ACHN (cell line): ENCODE results near the gene AMN.
"Not testable (repeated sequence)": the region's sequence is repeated elsewhere in the genome, so short reads cannot be mapped to it uniquely, and the experiment has no call there.

Experiments used
- DNase-seq: peaks from one replicate; pipeline ENCODE4 v3.0.0-alpha.2; 2015
- in situ Hi-C: cut with HindIII; loops from 2 replicates; pipeline ENCODE4 v1.10.0; 2017; ENCODE audit warnings: low sequenced_read_pairs, low pct_ligation_motif_present, low pct_unique_long_range_greater_than_20kb

Gene AMN

DNA sequence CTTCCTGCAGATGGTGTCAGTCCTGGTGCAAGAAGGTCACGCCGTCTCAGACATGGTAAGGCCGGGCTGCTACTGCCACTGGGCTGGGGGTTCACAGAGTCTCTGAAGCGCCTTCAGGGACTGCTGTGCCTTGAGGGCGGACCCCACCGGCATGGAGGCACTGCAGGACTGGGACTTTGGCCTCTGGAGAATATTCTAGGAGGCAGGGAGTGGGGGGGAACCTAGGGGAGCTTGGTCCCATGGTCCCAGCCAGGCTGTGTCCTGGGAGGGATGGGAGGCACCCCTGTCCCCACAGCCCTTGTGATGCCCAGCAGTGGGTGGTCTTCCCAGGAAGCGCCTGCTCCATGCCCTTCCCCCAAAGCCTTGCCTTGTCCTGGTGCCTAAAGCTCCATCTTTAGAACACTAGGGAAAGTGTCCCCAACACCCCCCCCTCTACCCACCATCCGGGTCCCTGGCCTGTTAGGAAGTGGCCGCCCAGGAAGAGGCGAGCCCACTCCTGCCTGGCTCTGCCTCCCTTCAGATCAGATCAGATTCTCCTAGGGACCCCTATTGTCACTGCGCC lies 1.5 kb downstream of the AMN start:
- no peak for DNase-seq
- in situ Hi-C loops, result no loop called here

DNA sequence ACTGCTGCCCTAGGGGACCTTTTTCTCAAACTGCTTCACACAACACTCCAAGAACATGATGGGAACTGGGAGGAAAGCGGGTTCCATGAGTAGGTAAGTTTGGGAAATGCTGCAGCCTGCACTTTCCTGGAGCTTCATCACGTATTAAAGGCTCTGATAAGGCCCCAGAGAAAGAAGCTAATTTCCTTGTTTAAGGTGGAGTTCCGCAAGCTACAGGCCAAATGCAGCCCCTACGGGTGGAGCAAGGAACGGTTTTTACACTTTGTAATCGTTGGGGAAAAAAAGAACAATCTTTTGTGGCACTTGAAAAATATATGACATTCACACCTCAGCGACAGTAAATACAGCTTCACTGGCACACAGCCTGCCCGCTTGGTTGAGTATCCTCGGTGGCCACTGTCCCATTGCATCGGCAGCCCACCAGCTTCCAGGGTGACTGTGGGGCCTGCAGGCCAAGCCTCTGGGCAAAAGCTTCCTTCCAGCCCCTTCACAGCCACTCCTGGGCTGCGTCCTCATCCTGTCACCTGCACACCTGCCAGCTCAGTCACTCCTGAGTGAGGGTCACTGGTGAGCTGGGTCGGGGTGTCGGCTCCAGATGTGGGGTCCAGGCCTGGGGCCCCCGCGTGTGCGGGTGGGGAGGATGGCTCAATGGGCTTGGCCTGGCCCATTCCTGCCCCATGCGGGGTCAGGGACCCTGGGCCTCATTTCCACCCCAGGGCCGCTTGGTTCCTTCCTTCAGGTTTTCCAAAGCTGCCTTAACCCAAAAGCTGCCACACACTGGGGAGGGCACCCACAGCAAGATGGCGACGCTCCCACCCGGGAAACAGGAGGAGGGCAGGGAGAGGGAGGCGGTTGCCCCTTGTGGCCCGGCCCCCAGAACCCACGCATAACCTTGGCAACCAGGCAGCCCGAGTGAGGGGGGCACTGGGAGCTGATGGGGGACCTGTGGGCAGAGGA lies 2.4 kb downstream of the AMN start:
- in situ Hi-C loops, result no loop called here
- DNase-seq, result no peak

DNA sequence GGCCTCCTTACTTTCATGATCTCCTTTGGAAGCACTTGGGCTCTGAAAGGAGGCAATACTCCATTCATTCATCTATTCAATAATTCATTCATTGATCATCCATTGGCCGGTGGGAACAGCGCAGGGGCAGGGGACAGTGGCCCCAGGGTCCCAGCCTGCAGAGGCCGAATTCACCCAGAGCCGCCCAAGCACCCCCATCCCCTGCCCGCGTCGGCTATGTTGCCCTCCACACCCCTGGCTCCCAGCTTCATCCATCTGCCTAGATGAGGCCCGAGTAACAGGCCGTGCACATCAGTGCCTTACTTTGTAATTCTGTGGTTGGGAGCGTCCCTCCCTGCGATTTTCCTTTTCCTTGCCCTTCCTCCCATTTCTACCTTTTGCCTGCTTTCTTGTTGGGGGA lies 3.2 kb downstream of the AMN start:
- no peak for DNase-seq
- in situ Hi-C loops, result no loop called here

DNA sequence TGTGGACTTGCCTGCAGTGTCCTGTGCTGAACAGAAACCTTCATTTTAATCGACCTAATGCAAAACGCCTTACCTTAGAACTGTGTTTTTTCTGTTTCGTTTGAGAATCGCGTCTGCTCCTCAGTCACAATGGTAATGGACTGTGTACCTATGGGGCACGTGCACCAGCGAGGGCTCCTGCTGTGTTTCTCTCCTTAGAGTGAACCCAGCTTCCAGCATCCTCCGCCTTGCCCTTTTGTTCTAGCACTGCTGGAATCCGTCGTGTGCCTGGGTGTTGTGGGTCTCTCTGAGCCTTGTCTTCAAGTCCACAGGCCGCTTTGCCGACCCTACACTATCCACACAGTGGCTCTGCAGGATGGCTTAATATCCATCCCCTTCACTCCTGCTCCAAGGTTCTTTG lies 3.6 kb downstream of the AMN start:
- no peak for DNase-seq
- in situ Hi-C loops, result no loop called here

DNA sequence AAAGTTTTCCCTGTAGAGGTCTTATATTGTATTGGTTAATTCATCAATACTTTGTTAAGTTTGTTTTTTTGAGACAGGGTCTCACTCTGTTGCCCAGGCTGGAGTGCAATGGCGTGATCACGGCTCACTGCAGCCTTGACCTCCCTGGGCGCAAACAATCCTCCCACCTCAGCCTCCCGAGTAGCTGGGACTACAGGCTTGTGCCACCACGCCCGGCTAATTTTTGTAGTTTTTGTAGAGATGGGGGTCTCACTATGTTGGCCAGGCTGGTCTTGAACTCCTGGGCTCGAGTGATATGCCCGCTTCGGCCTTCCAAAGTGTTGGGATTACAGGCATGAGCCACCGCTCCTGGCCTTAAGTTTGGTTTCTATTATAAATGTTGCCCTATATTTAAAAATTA lies 4.4 kb downstream of the AMN start:
- in situ Hi-C loops, DNase-seq: not testable (repeated sequence)

DNA sequence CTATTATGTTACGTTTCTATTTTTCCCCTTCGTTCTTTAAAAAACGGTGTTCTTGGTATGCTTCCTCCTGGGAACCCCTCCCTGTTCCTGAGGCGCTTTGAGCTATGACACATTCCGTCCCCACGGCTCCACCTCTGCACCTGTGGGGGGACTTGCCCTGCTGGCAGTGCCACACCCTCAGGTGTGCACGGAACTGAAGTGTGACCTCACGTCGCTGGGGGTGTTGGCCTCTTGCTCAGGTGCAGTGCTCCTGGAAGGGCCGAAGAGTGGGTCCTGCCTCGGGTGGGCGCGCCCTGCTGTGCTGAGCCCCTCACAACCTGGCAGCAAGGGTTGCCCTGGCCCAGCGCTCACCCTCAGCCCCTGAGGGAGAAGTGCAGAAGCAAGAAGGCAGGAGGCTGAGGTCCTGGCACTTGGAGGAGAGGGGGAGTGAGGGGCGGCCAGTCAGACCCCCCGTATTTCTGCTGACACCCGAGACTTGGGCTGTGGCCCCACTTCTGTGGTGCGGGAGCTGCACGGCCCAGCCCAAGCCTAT lies 4.9 kb downstream of the AMN start:
- DNase-seq, result no peak
- in situ Hi-C loops, result no loop called here

DNA sequence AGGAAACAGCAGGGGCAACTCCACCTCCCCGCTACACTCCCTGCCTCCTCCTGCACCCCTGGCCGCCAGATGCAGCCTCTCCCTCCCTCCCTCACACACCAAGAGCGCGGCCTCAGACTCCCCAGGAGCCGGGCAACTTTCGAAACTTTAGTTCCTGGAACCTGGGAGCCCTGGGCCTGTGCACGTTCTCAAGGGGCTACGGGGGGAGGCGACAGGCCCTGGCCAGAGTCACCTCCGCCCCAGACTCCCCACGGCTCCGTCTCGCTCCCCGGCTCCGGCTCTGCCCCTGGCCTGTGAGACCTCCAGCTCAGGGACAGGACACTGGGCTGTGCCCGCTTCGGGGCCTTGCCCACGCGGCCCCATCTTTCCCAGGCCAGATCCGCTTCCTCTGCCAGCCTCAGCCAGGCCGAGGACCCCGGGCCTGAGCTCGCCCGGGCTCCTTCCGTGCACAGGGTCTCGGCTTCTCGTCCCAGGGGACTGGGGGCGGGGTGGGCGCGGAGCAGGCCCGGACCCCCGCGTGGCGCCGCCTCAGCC lies 5.5 kb downstream of the AMN start:
- DNase-seq, result no peak
- in situ Hi-C loops, result no loop called here

DNA sequence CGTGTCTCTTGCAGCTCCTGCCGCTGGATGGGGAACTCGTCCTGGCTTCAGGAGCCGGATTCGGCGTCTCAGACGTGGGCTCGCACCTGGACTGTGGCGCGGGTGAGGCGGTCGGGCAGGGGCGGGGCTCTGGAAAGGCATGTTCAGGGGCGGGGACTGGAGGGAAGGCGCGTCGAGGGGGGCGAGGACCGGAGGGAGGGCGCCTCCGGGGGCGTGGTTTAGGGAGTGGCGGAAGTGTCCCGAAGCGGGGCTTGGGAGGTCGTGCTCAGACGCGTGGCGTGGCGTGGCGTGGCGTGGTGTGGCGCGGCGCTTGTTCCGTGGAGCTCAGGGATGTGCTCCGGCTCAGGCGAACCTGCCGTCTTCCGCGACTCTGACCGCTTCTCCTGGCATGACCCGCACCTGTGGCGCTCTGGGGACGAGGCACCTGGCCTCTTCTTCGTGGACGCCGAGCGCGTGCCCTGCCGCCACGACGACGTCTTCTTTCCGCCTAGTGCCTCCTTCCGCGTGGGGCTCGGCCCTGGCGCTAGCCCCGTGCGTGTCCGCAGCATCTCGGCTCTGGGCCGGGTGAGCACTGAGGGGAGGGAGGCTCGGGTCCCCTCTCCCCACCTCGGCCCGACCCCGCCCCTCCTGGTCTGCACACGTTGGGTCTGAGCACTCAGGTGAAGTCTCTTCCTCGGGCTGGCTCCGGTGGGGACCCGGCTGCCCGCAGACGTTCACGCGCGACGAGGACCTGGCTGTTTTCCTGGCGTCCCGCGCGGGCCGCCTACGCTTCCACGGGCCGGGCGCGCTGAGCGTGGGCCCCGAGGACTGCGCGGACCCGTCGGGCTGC lies 6.2 kb downstream of the AMN start:
- DNase-seq, result no peak
- in situ Hi-C loops, result no loop called here

DNA sequence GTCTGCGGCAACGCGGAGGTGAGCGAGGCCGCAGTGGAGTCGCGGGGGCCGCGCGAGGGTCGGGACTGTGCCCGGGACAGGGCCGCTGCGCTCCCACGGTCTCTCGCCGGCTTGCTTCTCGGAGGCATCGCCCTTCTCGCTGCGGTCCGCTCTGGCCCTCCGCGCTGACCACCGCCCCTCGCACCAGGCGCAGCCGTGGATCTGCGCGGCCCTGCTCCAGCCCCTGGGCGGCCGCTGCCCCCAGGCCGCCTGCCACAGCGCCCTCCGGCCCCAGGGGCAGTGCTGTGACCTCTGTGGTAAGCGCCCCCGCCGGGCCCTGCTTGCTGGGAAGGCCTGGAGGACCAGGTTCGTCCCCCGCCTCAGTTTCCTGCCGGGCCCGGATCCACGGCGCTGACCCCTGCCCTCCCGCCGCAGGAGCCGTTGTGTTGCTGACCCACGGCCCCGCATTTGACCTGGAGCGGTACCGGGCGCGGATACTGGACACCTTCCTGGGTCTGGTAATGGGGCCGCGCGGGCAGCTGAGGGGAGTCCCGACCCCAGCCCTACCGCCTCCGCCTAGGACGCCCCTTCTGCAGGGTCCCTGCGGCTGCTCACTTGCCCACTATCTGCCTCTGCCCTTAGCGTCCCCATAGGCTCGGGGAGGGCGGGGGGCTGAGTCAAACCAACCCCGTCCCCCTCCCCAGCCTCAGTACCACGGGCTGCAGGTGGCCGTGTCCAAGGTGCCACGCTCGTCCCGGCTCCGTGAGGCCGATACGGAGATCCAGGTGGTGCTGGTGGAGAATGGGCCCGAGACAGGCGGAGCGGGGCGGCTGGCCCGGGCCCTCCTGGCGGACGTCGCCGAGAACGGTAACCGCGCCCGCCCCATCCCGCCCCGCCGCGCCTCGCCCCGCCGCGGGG lies 7.0 kb downstream of the AMN start:
- no peak for DNase-seq
- in situ Hi-C loops, result no loop called here

DNA sequence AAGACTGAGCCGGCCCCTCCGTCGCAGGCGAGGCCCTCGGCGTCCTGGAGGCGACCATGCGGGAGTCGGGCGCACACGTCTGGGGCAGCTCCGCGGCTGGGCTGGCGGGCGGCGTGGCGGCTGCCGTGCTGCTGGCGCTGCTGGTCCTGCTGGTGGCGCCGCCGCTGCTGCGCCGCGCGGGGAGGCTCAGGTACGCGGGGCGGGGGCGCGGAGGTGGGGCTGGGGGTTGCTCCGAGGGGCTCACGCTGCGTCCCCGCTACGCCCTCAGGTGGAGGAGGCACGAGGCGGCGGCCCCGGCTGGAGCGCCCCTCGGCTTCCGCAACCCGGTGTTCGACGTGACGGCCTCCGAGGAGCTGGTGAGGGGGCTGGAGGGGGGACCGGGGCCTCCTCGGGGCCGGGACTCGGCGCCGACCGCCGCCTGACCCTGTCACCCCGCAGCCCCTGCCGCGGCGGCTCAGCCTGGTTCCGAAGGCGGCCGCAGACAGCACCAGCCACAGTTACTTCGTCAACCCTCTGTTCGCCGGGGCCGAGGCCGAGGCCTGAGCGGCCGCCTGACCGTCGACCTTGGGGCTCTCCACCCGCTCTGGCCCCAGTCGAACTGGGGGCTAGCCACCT lies 7.8 kb downstream of the AMN start:
- DNase-seq, result no peak
- in situ Hi-C loops, result no loop called here

DNA sequence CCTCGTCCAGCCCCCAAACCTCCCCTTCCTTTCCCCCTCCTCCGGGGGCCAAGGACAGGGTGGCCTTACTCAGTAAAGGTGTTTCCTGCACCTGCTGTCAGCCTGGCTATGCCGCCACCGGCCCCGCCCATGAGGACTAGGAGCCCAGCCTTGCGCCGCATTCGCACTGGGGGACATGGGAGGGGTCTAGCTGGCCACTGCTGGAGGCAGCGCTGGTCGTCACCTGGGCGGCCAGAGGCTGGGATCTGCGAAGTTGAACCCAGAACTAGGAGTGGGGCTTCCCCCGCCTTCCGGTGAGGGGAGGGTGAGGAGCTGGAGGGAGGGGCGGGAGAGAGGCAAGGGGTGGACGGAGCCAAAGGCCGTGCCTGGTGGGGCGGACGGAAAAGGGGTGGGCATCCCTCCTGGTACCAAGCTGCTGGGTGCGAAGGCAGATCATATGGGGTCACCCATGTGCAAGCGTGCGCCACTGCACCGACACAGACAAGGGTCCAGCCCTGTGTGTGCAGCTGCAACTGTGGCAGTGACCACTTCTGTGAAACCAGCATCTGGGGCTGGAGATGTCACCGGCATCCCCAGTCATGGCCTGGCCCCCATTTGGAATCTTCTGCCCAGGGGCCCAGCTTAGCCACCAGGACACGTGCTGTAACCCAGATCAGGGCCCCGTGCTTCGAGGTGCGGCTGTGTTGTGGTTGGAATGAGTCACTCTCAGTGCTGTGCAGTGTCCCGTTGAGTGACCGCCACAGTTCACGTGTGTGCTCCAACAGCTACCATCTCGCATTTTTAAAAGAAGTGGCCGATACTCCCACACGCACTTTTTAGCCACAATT lies 8.5 kb downstream of the AMN start:
- peak; percentile 59 for DNase-seq
- in situ Hi-C loops, result no loop called here

DNA sequence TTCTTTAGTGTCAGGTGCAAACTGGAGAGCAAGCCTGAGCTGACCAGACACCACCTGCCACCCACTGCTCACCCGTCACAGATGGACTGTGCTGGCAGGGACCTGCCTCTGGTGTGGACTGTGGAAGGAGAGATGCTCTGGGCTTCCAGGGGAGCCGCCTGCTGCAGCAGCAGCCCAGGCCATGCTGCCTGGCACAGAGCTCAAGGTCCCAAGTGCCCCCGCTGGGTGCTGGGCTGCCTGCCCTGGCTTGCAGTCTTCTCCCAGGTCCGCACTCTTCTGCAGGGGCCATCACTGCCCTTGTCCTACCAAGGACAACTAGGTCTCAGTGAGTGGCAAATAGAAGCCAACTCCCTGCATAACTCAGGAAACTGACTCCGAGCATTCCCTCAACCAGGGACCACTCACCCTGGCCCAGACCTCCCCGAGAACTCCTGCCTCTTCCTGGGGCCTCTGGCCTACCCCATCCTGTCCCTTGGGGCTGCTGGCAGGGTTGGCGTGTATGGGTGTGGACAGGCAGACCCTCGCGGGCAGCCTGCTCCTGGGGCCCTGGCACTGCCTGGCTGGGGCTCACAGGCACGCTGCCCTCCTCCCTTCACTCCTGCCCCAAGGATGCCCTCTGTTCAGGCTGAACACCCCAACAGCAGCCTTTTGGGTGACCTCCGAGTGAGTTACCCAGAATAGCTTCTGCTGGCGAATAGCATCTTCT lies 9.3 kb downstream of the AMN start:
- in situ Hi-C loops, result no loop called here
- no peak for DNase-seq

DNA sequence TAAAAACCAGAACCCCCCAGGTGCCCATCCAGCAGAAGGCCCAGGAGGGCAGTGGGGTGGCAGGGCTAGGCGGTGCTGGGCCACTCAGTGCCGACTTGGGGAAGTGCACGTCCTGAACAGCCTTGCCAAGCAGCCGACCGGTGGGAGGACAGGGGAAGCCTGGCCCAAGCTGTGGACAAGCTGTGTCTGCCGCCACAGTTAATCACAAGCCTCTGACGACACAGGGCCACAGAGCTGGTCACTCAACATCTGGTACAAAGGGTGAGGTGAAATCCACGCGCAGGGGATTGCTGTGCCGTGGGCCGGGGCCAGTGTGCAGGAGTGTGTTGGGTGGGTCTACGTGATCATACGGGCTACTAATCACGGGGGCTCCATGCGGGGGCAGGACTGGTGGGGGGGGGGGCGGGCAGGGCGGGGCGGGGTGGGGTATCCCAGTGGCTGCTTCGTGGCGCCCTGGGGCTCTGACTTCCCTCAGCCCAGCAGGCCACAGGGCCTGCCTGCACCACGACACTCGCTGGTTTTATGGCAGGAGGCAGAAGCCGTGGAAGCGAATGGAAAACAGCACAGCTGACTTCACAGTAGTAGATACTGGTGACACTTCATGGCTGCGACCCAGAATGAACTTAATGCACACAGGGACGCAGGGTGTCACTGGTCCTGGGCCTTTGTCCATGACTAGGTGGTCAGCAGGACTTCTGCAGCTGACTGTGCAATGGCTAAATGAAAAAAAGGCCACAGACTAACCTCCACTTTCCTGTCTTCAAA lies 10.2 kb downstream of the AMN start:
- in situ Hi-C loops, result no loop called here
- no peak for DNase-seq

DNA sequence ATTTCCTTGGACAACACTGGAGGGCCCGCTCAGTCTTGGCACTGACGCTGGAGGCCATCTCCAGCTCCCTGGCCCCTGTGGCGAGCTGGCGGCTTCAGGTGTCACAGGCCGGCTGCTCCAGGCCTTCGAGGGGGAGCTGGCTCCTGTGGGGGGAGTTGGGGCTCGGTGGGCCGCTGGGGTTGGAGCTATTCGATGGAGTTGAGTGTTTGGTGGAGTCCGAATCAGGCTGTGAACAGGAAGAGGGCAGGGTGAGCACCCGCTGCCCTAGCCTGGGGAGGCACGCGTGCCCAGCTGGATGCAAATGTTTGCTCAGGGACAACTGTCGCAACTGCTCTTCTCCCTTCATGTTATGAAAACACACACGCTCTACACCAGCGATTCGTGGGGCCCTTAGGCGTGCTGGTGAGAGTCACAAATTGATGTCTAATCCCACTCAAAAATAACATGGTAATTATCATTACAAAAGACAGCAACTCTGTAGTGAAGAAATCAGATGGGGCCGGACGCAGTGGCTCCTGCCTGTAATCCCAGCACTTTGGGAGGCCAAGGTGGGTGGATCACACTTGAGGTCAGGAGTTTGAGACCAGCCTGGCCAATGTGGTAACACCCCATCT lies 11.3 kb downstream of the AMN start:
- in situ Hi-C loops, result no loop called here
- no peak for DNase-seq

DNA sequence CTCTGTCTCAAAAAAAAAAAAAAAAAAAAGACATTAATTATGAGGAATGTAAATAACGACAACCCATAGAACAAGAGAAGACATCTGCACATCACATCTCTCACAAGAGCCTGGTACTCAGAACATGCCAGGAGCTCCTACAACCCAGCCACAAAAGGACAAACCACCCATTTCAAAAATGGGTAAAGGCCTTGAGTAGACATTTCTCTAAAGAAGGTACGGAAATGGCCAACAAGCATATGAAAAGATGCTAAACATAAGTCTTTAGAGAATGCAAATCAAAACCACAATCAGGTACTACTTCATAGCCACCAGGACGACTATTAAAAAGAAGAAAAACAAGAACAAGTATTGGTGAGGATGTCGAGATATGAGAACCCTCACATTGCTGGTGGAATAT lies 13.3 kb downstream of the AMN start:
- in situ Hi-C loops, result no loop called here
- no peak for DNase-seq
